Ascending aorta (tissue), 2 donors: ENCODE results near the gene ICAM4. TPM values are rescaled to one million over a fixed set of nuclear protein-coding genes. Genes with fewer than 3 reads are reported as not detected.

ENCODE experiments used
- DNase-seq, 2 donors: peaks; one replicate each; pipeline ENCODE4 v3.0.0-alpha.2; 2019; ENCODE audit warnings: low spot score in 2 of 2
- H3K27ac ChIP-seq, 2 donors: fragments of 200-600 bp; sonication (generic); one replicate each; pipeline ENCODE4 v1.5.1; 2016 to 2017; ENCODE audit warnings: mild to moderate bottlenecking in 1 of 2
- H3K27me3 ChIP-seq: fragments of 200-600 bp; sonication (generic); one replicate; pipeline ENCODE4 v1.5.1; 2017
- H3K36me3 ChIP-seq, 2 donors: fragments of 200-600 bp; sonication (generic); one replicate each; pipeline ENCODE4 v1.5.1; 2016
- H3K4me1 ChIP-seq, 2 donors: fragments of 200-600 bp; sonication (generic); one replicate each; pipeline ENCODE4 v1.5.1; 2016 to 2017; ENCODE audit warnings: mild to moderate bottlenecking in 1 of 2
- H3K4me3 ChIP-seq, 2 donors: fragments of 200-600 bp; sonication (generic); one replicate each; pipeline ENCODE4 v1.5.1; 2016 to 2017; ENCODE audit warnings: mild to moderate bottlenecking in 1 of 2
- H3K9me3 ChIP-seq, 2 donors: fragments of 200-600 bp; sonication (generic); one replicate each; pipeline ENCODE4 v1.5.1; 2016
- intact Hi-C: fragments of 100-400 bp; cut with DNase I; formaldehyde crosslinking; loops from one replicate; pipeline ENCODE4 v1.15.1; 2023
- total RNA-seq: library from RNA; depleted of rRNA; stranded (reverse); fragments of >200 nt; gene quantifications from one replicate; pipeline ENCODE4 v1.1.0, GENCODE V29; 2016
- TF ChIP-seq, protein P1 (sequence below), 3 experiments: fragments of 200-600 bp in 2 of 3; fragments of 450-650 bp in 1 of 3; sonication (generic) in 2 of 3; IDR thresholded peaks; one replicate each; pipeline ENCODE4 v1.5.1; 2016 to 2019; ENCODE audit warnings: antibody characterized with exemption in 3 of 3, mild to moderate bottlenecking in 1 of 3, moderate library complexity in 1 of 3

Gene ICAM4
- total RNA-seq, 1 donor from 2014 or later, result not detected

DNA sequence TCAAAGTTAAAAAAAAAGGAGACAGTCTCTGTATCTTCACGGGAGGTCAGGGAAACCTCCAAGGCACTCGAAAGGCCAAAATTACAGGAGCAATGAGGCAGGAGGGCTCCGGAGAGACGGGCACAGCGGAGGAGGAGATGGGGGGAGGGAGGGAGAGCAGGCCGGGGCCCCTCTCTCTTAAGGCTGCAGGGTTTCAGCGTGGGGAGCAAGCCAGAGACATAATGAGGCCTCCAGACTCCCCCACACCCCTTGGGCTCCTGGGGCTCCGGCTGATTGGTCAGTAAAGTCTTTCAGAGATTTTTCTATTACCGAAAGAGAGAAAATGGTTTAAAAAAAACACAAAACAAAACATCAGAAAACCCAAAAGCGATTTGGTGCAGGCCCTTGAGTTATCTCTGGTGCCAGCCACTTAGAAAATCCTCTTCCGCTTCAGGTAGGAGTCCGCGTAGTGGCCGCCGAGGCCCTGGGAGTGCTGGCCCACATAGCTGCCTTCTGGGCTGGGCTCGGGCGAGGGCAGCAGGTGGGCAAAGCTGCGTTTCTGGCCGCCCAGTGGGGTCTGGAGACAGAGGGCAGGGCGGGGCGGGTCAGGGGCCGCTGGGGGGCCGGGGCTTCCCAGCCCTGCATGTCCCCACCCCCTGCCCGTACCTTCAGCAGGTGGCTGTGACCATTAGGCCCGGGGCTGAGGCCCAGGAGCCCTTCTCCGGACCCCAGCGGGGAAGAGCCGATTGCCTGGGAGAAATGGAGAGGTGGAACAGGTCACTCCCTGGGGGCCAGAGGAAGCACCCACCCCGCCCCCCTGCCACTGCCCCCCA, 30.5 kb downstream of the ICAM4 start:
- Histone ChIP-seq H3K27me3 (no peaks in the 10 kb centered on the region), H3K4me1 (peaks cover 0 to 6% of the 10 kb centered on the region in 2 donors), H3K4me3 (no peak overlapping the region), H3K9me3 (no peaks in the 10 kb centered on the region), H3K27ac (no peak overlapping the region), H3K36me3 (peaks cover 48 to 56% of the 10 kb centered on the region in 2 donors)
- no peak for DNase-seq
- intact Hi-C loops, result loop anchor here (5.0 kb wide), 1 partner anchor 65 kb away; the partner anchor contains the start of gene TYK2
- TF ChIP-seq, protein P1, sequence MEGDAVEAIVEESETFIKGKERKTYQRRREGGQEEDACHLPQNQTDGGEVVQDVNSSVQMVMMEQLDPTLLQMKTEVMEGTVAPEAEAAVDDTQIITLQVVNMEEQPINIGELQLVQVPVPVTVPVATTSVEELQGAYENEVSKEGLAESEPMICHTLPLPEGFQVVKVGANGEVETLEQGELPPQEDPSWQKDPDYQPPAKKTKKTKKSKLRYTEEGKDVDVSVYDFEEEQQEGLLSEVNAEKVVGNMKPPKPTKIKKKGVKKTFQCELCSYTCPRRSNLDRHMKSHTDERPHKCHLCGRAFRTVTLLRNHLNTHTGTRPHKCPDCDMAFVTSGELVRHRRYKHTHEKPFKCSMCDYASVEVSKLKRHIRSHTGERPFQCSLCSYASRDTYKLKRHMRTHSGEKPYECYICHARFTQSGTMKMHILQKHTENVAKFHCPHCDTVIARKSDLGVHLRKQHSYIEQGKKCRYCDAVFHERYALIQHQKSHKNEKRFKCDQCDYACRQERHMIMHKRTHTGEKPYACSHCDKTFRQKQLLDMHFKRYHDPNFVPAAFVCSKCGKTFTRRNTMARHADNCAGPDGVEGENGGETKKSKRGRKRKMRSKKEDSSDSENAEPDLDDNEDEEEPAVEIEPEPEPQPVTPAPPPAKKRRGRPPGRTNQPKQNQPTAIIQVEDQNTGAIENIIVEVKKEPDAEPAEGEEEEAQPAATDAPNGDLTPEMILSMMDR (IDR thresholded peaks at IDR 0.05), result no peak

DNA sequence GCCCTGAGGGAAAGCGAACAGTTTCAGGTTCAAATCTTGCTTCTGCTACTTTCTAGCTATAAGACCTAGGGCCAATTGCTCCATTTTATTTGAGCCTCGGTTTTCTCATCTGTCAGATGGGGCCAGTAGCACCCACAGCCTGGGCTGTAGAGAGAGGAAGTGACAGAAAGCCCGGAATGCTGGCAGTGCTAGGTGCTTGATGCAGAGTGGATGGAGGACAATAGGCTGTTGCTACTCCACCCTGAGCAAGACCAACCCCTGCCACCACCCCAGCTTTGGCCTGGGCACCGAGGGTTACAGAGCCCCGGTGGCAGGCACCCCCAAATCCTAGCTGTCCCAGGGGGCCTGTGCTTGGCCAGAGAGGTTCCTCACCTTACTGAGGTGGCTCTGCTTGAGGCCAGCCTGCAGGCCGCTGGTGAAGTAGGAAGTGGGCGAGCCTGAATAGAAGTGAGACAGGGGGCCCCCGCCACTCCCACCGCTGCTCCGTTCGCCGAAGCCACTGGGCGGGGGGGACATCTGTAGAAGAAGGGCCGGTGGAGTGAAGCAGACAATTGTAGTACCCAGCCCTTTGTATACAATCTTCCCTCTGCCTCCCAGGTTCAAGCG, 31.2 kb downstream of the ICAM4 start:
- Histone ChIP-seq H3K4me3 (no peak overlapping the region), H3K27me3 (no peaks in the 10 kb centered on the region), H3K36me3 (peaks cover 54 to 63% of the 10 kb centered on the region in 2 donors), H3K9me3 (no peaks in the 10 kb centered on the region), H3K27ac (no peak overlapping the region), H3K4me1 (peaks cover 0 to 6% of the 10 kb centered on the region in 2 donors)
- intact Hi-C loops, result loop anchor here (5.0 kb wide), 1 partner anchor 64 kb away; the partner anchor contains the start of gene TYK2
- no peak for DNase-seq
- TF ChIP-seq, protein P1 (IDR thresholded peaks at IDR 0.05), result no peak

DNA sequence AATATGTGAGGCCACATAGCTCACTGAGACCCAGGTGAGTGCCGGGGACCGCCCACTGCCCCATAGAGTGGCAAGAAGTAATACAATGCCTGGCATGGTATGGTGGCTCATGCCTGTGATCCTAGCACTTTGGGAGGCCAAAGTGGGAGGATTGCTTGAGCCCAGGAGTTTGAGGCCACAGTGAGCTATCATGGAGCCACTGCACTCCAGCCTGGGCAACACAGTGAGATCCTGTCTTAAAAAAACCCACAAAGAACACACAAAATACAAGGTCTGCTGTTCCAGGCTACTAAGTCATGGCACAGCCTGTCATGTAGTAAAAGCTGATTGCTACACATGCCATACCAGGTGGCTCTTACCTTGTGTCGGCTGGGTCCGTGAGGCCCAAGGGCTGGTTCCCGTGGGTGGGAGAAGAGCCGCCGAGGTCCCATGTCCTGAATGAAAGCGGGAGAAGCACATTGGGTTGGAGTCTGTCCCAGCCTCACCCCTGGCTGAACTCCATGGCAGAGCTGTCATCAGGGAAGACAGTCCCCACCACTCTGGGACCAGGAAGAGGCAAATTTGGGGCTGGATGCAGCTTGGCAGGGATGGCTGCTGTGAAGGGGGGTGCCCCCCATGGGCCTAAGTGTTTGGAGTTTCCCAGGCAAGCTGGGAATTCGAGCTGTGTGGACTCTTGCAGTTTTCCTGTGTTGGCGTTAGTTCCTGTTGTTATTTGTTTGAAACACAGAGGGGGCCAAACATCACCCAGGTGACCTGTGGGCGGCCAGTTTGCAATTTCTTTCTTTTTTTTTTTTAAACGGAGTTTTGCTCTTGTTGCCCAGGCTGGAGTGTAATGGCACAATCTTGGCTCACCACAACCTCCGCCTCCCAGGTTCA, 32.3 kb downstream of the ICAM4 start:
- no peak overlapping the region for H3K27ac ChIP-seq
- TF ChIP-seq, protein P1 (IDR thresholded peaks at IDR 0.05), result no peak
- peaks cover 0 to 6% of the 10 kb centered on the region in 2 donors for H3K4me1 ChIP-seq
- intact Hi-C loops, result loop anchor here (5.0 kb wide), 1 partner anchor 63 kb away; the partner anchor contains the start of gene TYK2
- peaks cover 64 to 74% of the 10 kb centered on the region in 2 donors for H3K36me3 ChIP-seq
- no peaks in the 10 kb centered on the region for H3K9me3 ChIP-seq
- H3K4me3 ChIP-seq, result no peak overlapping the region
- no peaks in the 10 kb centered on the region for H3K27me3 ChIP-seq
- DNase-seq, result no peak

DNA sequence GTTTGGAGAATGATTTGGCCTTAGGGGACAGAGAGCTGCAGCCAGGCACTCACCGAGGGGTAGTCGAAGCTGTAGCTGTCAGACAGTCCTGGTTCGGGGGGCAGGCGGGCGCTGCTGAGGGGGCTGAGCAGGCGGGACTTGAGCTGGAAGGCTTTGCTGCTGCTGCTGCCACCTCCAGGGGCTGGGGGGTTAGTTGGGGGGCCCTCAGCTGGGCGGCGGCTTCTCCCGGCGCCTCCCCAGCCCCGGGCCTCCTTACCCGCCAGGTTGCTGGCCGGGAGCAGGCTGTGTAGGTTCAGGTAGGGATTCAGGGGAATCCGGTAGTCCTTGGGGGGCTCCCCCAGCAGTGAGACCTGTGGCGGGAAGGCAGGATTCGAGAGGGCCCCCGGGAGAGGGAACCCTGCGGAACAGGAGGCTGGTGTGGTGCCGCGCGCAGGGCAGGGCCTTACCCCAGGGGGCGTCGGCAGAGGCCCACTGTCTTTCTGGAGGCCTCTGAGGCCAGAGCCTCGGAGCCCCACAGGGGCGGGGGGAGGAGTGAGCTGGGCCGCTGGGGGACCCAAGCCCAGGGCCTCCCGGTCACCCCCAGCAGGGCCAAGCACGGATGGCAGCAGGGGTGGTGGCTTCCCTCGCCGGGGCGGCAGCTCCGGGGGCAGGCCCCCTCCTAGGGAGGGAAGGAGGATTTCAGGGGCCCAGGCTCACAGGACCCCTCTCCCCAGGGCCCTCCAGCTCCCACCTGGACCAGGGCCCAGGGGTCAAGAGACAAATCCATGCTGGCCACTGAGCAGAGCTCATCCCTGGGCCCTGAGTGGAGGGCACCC, 34.1 kb downstream of the ICAM4 start:
- intact Hi-C loops, result no loop called here
- peaks cover 81 to 91% of the 10 kb centered on the region in 2 donors for H3K36me3 ChIP-seq
- no peak overlapping the region for H3K27ac ChIP-seq
- TF ChIP-seq, protein P1 (IDR thresholded peaks at IDR 0.05), result no peak
- DNase-seq, result no peak
- no peaks in the 10 kb centered on the region for H3K27me3 ChIP-seq
- no peak overlapping the region for H3K4me3 ChIP-seq
- H3K4me1 ChIP-seq, result peaks cover 0 to 3% of the 10 kb centered on the region in 2 donors
- no peaks in the 10 kb centered on the region for H3K9me3 ChIP-seq

DNA sequence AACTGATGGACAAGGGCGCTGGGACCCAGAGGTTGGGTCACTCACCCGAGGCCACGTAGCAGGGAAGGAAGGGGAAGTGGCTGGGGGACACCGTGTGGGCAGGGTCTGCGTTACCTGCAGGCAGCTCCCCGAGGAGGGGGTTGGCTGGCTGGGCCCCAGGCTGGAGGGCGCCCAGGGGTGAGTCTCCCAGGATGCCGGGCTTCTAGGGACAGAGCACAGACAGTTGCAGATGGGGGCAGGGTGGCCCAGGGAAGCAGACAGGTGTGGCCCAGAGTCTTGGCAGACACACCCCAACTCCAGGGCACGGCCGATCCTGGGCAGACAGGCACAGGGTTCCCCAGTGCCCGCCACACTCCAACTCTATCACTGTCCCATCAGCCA, 34.7 kb downstream of the ICAM4 start:
- TF ChIP-seq, protein P1 (IDR thresholded peaks at IDR 0.05), result no peak
- Histone ChIP-seq H3K27ac (no peak overlapping the region), H3K4me3 (no peak overlapping the region), H3K9me3 (no peaks in the 10 kb centered on the region), H3K4me1 (no peaks in the 10 kb centered on the region), H3K27me3 (no peaks in the 10 kb centered on the region), H3K36me3 (peaks cover 87 to 97% of the 10 kb centered on the region in 2 donors)
- no peak for DNase-seq
- intact Hi-C loops, result no loop called here
